Neural progenitor cell (in vitro differentiated cells): ENCODE data around the gene CCL3. TPM values are rescaled to one million over a fixed set of nuclear protein-coding genes. Genes with fewer than 3 reads are reported as not detected.
A peak's percentile ranks its signal among the peaks of the same experiment; 100 is the strongest.
"Not testable (repeated sequence)": the region's sequence is repeated elsewhere in the genome, so short reads cannot be mapped to it uniquely, and the experiment has no call there.

Experiments
- DNase-seq: peaks from one replicate; pipeline ENCODE4 v3.0.0-alpha.2; 2016; ENCODE audit warnings: low spot score
- H2AFZ ChIP-seq: fragments of 200-600 bp; sonication (generic); replicated peaks from 2 replicates; pipeline ENCODE4 v1.6.1; 2016; ENCODE audit warnings: antibody characterized with exemption
- H3F3A ChIP-seq: fragments of 200-600 bp; sonication (generic); 2 replicates; pipeline ENCODE4 v1.6.1; 2016; ENCODE audit warnings: antibody characterized with exemption, low read depth
- H3K27ac ChIP-seq: fragments of 200-600 bp; sonication (generic); 2 replicates; pipeline ENCODE4 v1.5.1; 2016; ENCODE audit warnings: mild to moderate bottlenecking
- H3K27me3 ChIP-seq: fragments of 200-600 bp; sonication (generic); 2 replicates; pipeline ENCODE4 v1.6.1; 2016; ENCODE audit warnings: mild to moderate bottlenecking, moderate library complexity
- H3K36me3 ChIP-seq: fragments of 200-600 bp; sonication (generic); 2 replicates; pipeline ENCODE4 v1.5.1; 2016
- H3K4me1 ChIP-seq: fragments of 200-600 bp; sonication (generic); 2 replicates; pipeline ENCODE4 v1.6.1; 2016; ENCODE audit warnings: mixed run types
- H3K4me2 ChIP-seq: fragments of 200-600 bp; sonication (generic); 2 replicates; pipeline ENCODE4 v1.6.1; 2016
- H3K4me3 ChIP-seq: fragments of 200-600 bp; sonication (generic); 2 replicates; pipeline ENCODE4 v1.5.1; 2016
- H3K79me2 ChIP-seq: fragments of 200-600 bp; sonication (generic); 2 replicates; pipeline ENCODE4 v1.6.1; 2016; ENCODE audit warnings: low read depth
- H3K9ac ChIP-seq: fragments of 200-600 bp; sonication (generic); 2 replicates; pipeline ENCODE4 v1.6.1; 2016
- H3K9me3 ChIP-seq: fragments of 200-600 bp; sonication (generic); 2 replicates; pipeline ENCODE4 v1.5.1; 2016; ENCODE audit warnings: low read depth
- H4K20me1 ChIP-seq: fragments of 200-600 bp; sonication (generic); 2 replicates; pipeline ENCODE4 v1.6.1; 2016; ENCODE audit warnings: low read depth
- H3K27ac Mint-ChIP-seq: 3 replicates; pipeline ENCODE4 v1.8.0; 2021; ENCODE audit warnings: mixed read lengths
- H3K27me3 Mint-ChIP-seq: 2 replicates; pipeline ENCODE4 v1.8.0; 2022; ENCODE audit warnings: low read depth, mild to moderate bottlenecking, inconsistent platforms, moderate library complexity, mixed read lengths; ENCODE audit not compliant: insufficient read depth
- H3K36me3 Mint-ChIP-seq: 3 replicates; pipeline ENCODE4 v1.8.0; 2021; ENCODE audit warnings: mixed read lengths
- H3K4me1 Mint-ChIP-seq: 3 replicates; pipeline ENCODE4 v1.8.0; 2021; ENCODE audit warnings: mixed read lengths
- H3K4me3 Mint-ChIP-seq: 3 replicates; pipeline ENCODE4 v1.8.0; 2021; ENCODE audit warnings: mild to moderate bottlenecking, moderate library complexity, mixed read lengths
- H3K9me3 Mint-ChIP-seq: 3 replicates; pipeline ENCODE4 v1.8.0; 2020; ENCODE audit warnings: mixed read lengths
- CTCF ChIP-seq: fragments of 200-600 bp; sonication (generic); IDR thresholded peaks from 2 replicates; pipeline ENCODE4 v1.5.1; 2017; ENCODE audit warnings: antibody characterized with exemption, mild to moderate bottlenecking
- EZH2 ChIP-seq: fragments of 200-600 bp; sonication (generic); IDR thresholded peaks from 2 replicates; pipeline ENCODE4 v1.6.1; 2017; ENCODE audit warnings: antibody characterized with exemption, mild to moderate bottlenecking, moderate library complexity
- EZH2phosphoT487 ChIP-seq: fragments of 200-600 bp; sonication (generic); IDR thresholded peaks from 2 replicates; pipeline ENCODE4 v1.6.1; 2017; ENCODE audit warnings: antibody characterized with exemption
- total RNA-seq: library from RNA; depleted of rRNA; stranded (reverse); fragments of >200 nt; gene quantifications from 2 replicates; pipeline ENCODE4 v1.2.3, GENCODE V29; 2015; ENCODE audit warnings: low replicate concordance

CCL3 gene
- total RNA-seq, 1 donor from 2014 or later, result not detected

- H4K20me1 ChIP-seq, result no peaks in the 10 kb centered on the region
- H3K79me2 ChIP-seq, result no peaks in the 10 kb centered on the region
- H3F3A ChIP-seq, result no peaks in the 10 kb centered on the region
- TF ChIP-seq CTCF (peak; percentile 49), EZH2phosphoT487 (no peak), EZH2 (no peak)
- H3K27ac Mint-ChIP-seq, result no peak overlapping the region
- H3K27ac ChIP-seq, result no peak overlapping the region
- no peak overlapping the region for H3K9ac ChIP-seq
- peak; percentile 34 for DNase-seq
- peaks cover 3% of the 10 kb centered on the region for H3K4me1 Mint-ChIP-seq
- H2AFZ ChIP-seq, result peak overlapping the region; percentile 9
- H3K9me3 Mint-ChIP-seq, result peaks cover 14% of the 10 kb centered on the region
- no peaks in the 10 kb centered on the region for H3K36me3 Mint-ChIP-seq
- no peak overlapping the region for H3K4me3 ChIP-seq
- peaks cover 4% of the 10 kb centered on the region for H3K27me3 Mint-ChIP-seq
- no peak overlapping the region for H3K4me2 ChIP-seq
- no peaks in the 10 kb centered on the region for H3K36me3 ChIP-seq
- H3K27me3 ChIP-seq, result no peaks in the 10 kb centered on the region
- H3K4me1 ChIP-seq, result no peaks in the 10 kb centered on the region
- no peak overlapping the region for H3K4me3 Mint-ChIP-seq
- no peaks in the 10 kb centered on the region for H3K9me3 ChIP-seq
Measured at GRCh38 chr17:36124879-36125824, 35.2 kb upstream of the CCL3 start.

GRCh38 chr17:36123431-36123830, 33.5 kb upstream of the CCL3 start:
- H3K9me3 ChIP-seq, result no peaks in the 10 kb centered on the region
- peaks cover 4% of the 10 kb centered on the region for H3K27me3 Mint-ChIP-seq
- H3K4me3 Mint-ChIP-seq, result peak overlapping the region; percentile 50
- H3K9ac ChIP-seq, result no peak overlapping the region
- no peaks in the 10 kb centered on the region for H4K20me1 ChIP-seq
- no peak overlapping the region for H3K4me3 ChIP-seq
- H3K4me2 ChIP-seq, result no peak overlapping the region
- H3K36me3 Mint-ChIP-seq, result no peaks in the 10 kb centered on the region
- H3K79me2 ChIP-seq, result no peaks in the 10 kb centered on the region
- H3F3A ChIP-seq, result no peaks in the 10 kb centered on the region
- peaks cover 3% of the 10 kb centered on the region for H3K4me1 ChIP-seq
- no peak for TF ChIP-seq EZH2
- no peak for TF ChIP-seq CTCF
- TF ChIP-seq EZH2phosphoT487, result no peak
- H3K27ac ChIP-seq, result no peak overlapping the region
- H3K27ac Mint-ChIP-seq, result no peak overlapping the region
- H2AFZ ChIP-seq, result no peak overlapping the region
- no peaks in the 10 kb centered on the region for H3K27me3 ChIP-seq
- peaks cover 3% of the 10 kb centered on the region for H3K4me1 Mint-ChIP-seq
- no peaks in the 10 kb centered on the region for H3K36me3 ChIP-seq
- no peak for DNase-seq
- peaks cover 14% of the 10 kb centered on the region for H3K9me3 Mint-ChIP-seq

GRCh38 chr17:36121099-36121498, 31.2 kb upstream of the CCL3 start:
- H3K36me3 Mint-ChIP-seq, H3K79me2 ChIP-seq, H3K4me3 ChIP-seq, H3K27me3 Mint-ChIP-seq, H3K9me3 ChIP-seq, H3K27ac Mint-ChIP-seq, H3F3A ChIP-seq, H3K27me3 ChIP-seq, H3K9me3 Mint-ChIP-seq, H3K4me1 Mint-ChIP-seq, H3K36me3 ChIP-seq, H3K27ac ChIP-seq, DNase-seq, H3K4me2 ChIP-seq, H3K9ac ChIP-seq, H4K20me1 ChIP-seq, H2AFZ ChIP-seq: not testable (repeated sequence)
- peak overlapping the region; percentile 44 for H3K4me3 Mint-ChIP-seq
- peaks cover 14% of the 10 kb centered on the region for H3K4me1 ChIP-seq

- TF ChIP-seq EZH2, result no peak
- no peak for TF ChIP-seq EZH2phosphoT487
- no peak for TF ChIP-seq CTCF
- Mint-ChIP-seq H3K27me3 (peaks cover 2% of the 10 kb centered on the region), H3K4me1 (no peaks in the 10 kb centered on the region), H3K36me3 (no peaks in the 10 kb centered on the region), H3K9me3 (peaks cover 3% of the 10 kb centered on the region), H3K27ac (no peak overlapping the region), H3K4me3 (no peak overlapping the region)
- no peak overlapping the region for H3K9ac ChIP-seq
- no peak overlapping the region for H3K4me3 ChIP-seq
- H3K4me1 ChIP-seq, result peaks cover 14% of the 10 kb centered on the region
- H3F3A ChIP-seq, result peaks cover 4% of the 10 kb centered on the region
- no peak overlapping the region for H2AFZ ChIP-seq
- no peak for DNase-seq
- H3K36me3 ChIP-seq, result no peaks in the 10 kb centered on the region
- no peak overlapping the region for H3K4me2 ChIP-seq
- no peaks in the 10 kb centered on the region for H3K9me3 ChIP-seq
- H3K27ac ChIP-seq, result no peak overlapping the region
- no peaks in the 10 kb centered on the region for H4K20me1 ChIP-seq
- H3K79me2 ChIP-seq, result no peaks in the 10 kb centered on the region
- no peaks in the 10 kb centered on the region for H3K27me3 ChIP-seq
Measured at GRCh38 chr17:36120221-36120620, 30.3 kb upstream of the CCL3 start.
